PFSK-1 (cell line): ENCODE measurements around the gene GEMIN4.

Experiments
- POLR2AphosphoS5 ChIP-seq: IDR thresholded peaks from 2 replicates; pipeline ENCODE4 v1.6.1; 2012; ENCODE audit warnings: low read depth, mild to moderate bottlenecking, control low read depth, low read length, moderate library complexity
- TAF1 ChIP-seq: IDR thresholded peaks from 2 replicates; pipeline ENCODE4 v1.6.1; 2012; ENCODE audit warnings: low read length, control low read depth, borderline replicate concordance; ENCODE audit not compliant: insufficient read depth
- TF ChIP-seq, protein P1 (sequence below), 2 experiments: IDR thresholded peaks; 2 replicates each; pipeline versions ENCODE4 v1.6.1 to v1.8.0; 2011 to 2012; ENCODE audit warnings: low read depth in 2 of 2, low read length in 2 of 2, control low read depth in 1 of 2, inconsistent platforms in 1 of 2, mild to moderate bottlenecking in 1 of 2, moderate library complexity in 1 of 2; ENCODE audit not compliant: insufficient read depth in 1 of 2

DNA sequence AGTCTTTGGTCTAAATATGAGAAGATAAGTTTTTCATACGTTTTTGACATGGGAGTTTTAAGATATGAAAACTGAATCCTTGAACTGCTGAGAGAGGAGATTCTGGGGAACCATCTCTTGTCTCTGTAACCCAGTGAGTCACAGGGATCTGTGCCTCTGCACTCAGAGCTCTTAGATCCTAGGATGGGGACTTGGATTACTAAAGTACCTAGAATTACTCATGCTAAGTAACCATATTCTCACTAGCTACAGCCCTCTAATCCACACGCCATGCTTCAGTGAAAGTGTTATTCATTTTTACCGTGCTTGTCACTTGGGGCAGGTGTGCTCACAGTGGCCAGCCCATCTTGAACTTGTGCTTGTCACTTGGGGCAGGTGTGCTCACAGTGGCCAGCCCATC lies 32.1 kb upstream of the GEMIN4 start:
- no peak for TF ChIP-seq TAF1
- no peak for TF ChIP-seq POLR2AphosphoS5
- TF ChIP-seq, protein P1, sequence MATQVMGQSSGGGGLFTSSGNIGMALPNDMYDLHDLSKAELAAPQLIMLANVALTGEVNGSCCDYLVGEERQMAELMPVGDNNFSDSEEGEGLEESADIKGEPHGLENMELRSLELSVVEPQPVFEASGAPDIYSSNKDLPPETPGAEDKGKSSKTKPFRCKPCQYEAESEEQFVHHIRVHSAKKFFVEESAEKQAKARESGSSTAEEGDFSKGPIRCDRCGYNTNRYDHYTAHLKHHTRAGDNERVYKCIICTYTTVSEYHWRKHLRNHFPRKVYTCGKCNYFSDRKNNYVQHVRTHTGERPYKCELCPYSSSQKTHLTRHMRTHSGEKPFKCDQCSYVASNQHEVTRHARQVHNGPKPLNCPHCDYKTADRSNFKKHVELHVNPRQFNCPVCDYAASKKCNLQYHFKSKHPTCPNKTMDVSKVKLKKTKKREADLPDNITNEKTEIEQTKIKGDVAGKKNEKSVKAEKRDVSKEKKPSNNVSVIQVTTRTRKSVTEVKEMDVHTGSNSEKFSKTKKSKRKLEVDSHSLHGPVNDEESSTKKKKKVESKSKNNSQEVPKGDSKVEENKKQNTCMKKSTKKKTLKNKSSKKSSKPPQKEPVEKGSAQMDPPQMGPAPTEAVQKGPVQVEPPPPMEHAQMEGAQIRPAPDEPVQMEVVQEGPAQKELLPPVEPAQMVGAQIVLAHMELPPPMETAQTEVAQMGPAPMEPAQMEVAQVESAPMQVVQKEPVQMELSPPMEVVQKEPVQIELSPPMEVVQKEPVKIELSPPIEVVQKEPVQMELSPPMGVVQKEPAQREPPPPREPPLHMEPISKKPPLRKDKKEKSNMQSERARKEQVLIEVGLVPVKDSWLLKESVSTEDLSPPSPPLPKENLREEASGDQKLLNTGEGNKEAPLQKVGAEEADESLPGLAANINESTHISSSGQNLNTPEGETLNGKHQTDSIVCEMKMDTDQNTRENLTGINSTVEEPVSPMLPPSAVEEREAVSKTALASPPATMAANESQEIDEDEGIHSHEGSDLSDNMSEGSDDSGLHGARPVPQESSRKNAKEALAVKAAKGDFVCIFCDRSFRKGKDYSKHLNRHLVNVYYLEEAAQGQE (IDR thresholded peaks at IDR 0.05; ENCODE audit: insufficient read depth in 1 of 2, low read depth in 2 of 2, low read length in 2 of 2), result no peak
